CD4-positive, CD25-positive, alpha-beta regulatory T cell (primary cell): ENCODE results near the gene NBDY. TPM values are rescaled to one million over a fixed set of nuclear protein-coding genes. Genes with fewer than 3 reads are reported as not detected.

ENCODE experiments used
- ATAC-seq, 2 donors: fragments of 150-1000 bp; cut with Tn5 transposase; one replicate each; pipeline ENCODE4 v1.10.0; 2021; ENCODE audit warnings: low read depth in 2 of 2, moderate number of reproducible peaks in 2 of 2, moderate library complexity in 1 of 2
- DNase-seq, 3 donors: peaks; one replicate each; pipeline versions ENCODE4 v3.0.0 to v3.0.0-alpha.2; 2012 to 2022; ENCODE audit warnings: mixed read lengths in 1 of 3
- H3K27ac ChIP-seq: one replicate; pipeline ENCODE4 v1.7.0; 2013; ENCODE audit warnings: mild to moderate bottlenecking, low read length; ENCODE audit not compliant: insufficient read depth, poor library complexity, severe bottlenecking
- H3K27me3 ChIP-seq: one replicate; pipeline ENCODE4 v1.7.0; 2013; ENCODE audit warnings: low read length; ENCODE audit not compliant: control insufficient read depth, insufficient read depth
- H3K36me3 ChIP-seq: one replicate; pipeline ENCODE4 v1.7.0; 2013; ENCODE audit warnings: mild to moderate bottlenecking, low read length, moderate library complexity; ENCODE audit not compliant: control insufficient read depth, insufficient read depth
- H3K4me1 ChIP-seq: 2 replicates; pipeline ENCODE4 v1.7.0; 2013; ENCODE audit warnings: mild to moderate bottlenecking, low read length; ENCODE audit not compliant: insufficient read depth, control insufficient read depth, poor library complexity, severe bottlenecking
- H3K4me3 ChIP-seq: one replicate; pipeline ENCODE4 v1.7.0; 2013; ENCODE audit warnings: low read depth, mild to moderate bottlenecking, low read length, moderate library complexity
- H3K9me3 ChIP-seq, 2 experiments: 1 replicate in 1 of 2; 2 replicates in 1 of 2; pipeline ENCODE4 v1.7.0; 2013; ENCODE audit warnings: low read length in 2 of 2, mild to moderate bottlenecking in 1 of 2, moderate library complexity in 1 of 2; ENCODE audit not compliant: control insufficient read depth in 2 of 2
- H3K27ac Mint-ChIP-seq, 3 donors: one replicate each; pipeline ENCODE4 v1.8.0; 2020 to 2022; ENCODE audit warnings: mild to moderate bottlenecking in 3 of 3, mixed read lengths in 3 of 3, moderate library complexity in 2 of 3
- H3K27me3 Mint-ChIP-seq: one replicate; pipeline ENCODE4 v1.8.0; 2022; ENCODE audit warnings: mild to moderate bottlenecking, mixed read lengths
- H3K36me3 Mint-ChIP-seq: one replicate; pipeline ENCODE4 v1.8.0; 2020; ENCODE audit warnings: mixed read lengths
- H3K4me1 Mint-ChIP-seq, 4 donors: one replicate each; pipeline ENCODE4 v1.8.0; 2020 to 2022; ENCODE audit warnings: mixed read lengths in 4 of 4, mild to moderate bottlenecking in 1 of 4
- H3K4me3 Mint-ChIP-seq, 4 donors: one replicate each; pipeline ENCODE4 v1.8.0; 2020 to 2022; ENCODE audit warnings: mild to moderate bottlenecking in 4 of 4, mixed read lengths in 4 of 4, moderate library complexity in 3 of 4
- H3K9me3 Mint-ChIP-seq, 7 donors: one replicate each; pipeline ENCODE4 v1.8.0; 2020 to 2022; ENCODE audit warnings: mixed read lengths in 7 of 7, mild to moderate bottlenecking in 3 of 7, moderate library complexity in 2 of 7
- polyA plus RNA-seq, 4 donors: library from polyadenylated mRNA; unstranded; fragments of 300-500 nt; fragmentation: Illumina TruSeq; gene quantifications; one replicate each; pipeline ENCODE4 v1.2.3, GENCODE V29; 2021
- total RNA-seq: library from RNA; stranded (reverse); gene quantifications from one replicate; pipeline ENCODE4 v1.2.3, GENCODE V29; 2022

The NBDY gene
- total and polyA plus RNA-seq, 5 donors from 2014 or later: 29.0 to 61.5 (median 52.6) TPM

DNA sequence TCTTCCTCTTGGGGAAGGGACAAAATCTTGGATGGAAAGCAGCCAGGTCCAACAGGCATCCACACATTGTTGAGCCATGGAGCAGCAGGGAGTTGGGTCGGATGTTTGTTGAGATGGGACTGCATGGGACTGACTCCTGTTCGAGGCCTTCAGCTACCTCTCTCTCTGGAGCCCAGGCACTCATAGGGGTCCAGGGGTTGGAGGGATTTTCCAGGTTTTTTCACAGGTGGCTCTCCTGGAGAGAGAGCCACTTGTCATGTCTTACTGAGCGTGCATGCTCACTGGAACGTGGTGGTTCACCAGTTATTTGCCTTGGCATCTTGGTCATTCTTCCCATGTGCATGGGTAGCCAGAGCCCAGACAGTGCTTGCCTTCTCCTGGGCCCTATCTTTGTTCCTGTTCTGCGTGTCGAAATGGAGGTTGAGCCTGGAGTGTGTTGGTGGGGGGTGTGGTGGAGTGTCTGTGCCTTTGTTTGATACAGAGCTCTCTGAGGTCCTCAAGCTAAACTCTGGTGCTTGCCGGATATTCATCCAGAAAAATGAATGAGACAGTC lies 60.6 kb downstream of the NBDY start:
- no peaks in the 10 kb centered on the region for H3K27me3 Mint-ChIP-seq
- no peak overlapping the region for H3K27ac Mint-ChIP-seq
- peaks cover 0 to 25% (median 8%) of the 10 kb centered on the region in 4 donors for H3K4me1 Mint-ChIP-seq
- H3K27me3 ChIP-seq: no peaks in the 10 kb centered on the region
- no peaks in the 10 kb centered on the region for H3K9me3 ChIP-seq
- H3K36me3 Mint-ChIP-seq: peaks cover 13% of the 10 kb centered on the region
- H3K4me3 Mint-ChIP-seq: no peak overlapping the region
- H3K9me3 Mint-ChIP-seq: no peaks in the 10 kb centered on the region
- ATAC-seq (no peak), DNase-seq (no peak)
- no peaks in the 10 kb centered on the region for H3K4me1 ChIP-seq
- no peak overlapping the region for H3K27ac ChIP-seq
- peaks cover 6% of the 10 kb centered on the region for H3K36me3 ChIP-seq
- H3K4me3 ChIP-seq: no peak overlapping the region

DNA sequence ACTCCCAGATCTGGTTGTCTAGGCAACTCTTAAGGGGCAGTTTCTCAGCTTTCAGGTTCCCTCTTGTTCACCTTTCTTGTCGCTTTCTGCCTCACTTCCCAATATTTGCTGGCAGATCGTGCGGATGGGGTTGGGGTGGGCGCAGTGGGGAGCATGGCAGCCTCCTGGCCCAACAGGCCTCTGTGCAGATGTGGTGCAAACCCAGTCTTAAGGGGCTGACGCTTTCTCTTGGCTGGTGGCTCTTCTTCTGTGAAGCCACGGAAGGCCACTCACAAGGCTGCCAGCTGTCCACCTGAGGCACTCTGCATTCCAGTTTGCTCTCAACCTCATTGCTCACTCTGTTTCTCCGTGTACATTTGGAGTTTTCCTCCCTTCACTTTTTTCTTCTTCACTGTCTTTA lies 61.7 kb downstream of the NBDY start:
- Histone ChIP-seq H3K4me3 (no peak overlapping the region), H3K27me3 (no peaks in the 10 kb centered on the region), H3K36me3 (peaks cover 6% of the 10 kb centered on the region), H3K9me3 (no peaks in the 10 kb centered on the region), H3K27ac (no peak overlapping the region), H3K4me1 (no peaks in the 10 kb centered on the region)
- no peak overlapping the region for H3K4me3 Mint-ChIP-seq
- DNase-seq (no peak), ATAC-seq (no peak)
- H3K36me3 Mint-ChIP-seq: peaks cover 13% of the 10 kb centered on the region
- peaks cover 0 to 27% (median 8%) of the 10 kb centered on the region in 4 donors for H3K4me1 Mint-ChIP-seq
- no peaks in the 10 kb centered on the region for H3K27me3 Mint-ChIP-seq
- H3K27ac Mint-ChIP-seq: peak overlapping the region in 1 of 3 donors; percentile 58
- no peaks in the 10 kb centered on the region for H3K9me3 Mint-ChIP-seq

- no peaks in the 10 kb centered on the region for H3K9me3 Mint-ChIP-seq
Measured at GRCh38 chrX:56791456-56791855, 62.4 kb downstream of the NBDY start.

DNA sequence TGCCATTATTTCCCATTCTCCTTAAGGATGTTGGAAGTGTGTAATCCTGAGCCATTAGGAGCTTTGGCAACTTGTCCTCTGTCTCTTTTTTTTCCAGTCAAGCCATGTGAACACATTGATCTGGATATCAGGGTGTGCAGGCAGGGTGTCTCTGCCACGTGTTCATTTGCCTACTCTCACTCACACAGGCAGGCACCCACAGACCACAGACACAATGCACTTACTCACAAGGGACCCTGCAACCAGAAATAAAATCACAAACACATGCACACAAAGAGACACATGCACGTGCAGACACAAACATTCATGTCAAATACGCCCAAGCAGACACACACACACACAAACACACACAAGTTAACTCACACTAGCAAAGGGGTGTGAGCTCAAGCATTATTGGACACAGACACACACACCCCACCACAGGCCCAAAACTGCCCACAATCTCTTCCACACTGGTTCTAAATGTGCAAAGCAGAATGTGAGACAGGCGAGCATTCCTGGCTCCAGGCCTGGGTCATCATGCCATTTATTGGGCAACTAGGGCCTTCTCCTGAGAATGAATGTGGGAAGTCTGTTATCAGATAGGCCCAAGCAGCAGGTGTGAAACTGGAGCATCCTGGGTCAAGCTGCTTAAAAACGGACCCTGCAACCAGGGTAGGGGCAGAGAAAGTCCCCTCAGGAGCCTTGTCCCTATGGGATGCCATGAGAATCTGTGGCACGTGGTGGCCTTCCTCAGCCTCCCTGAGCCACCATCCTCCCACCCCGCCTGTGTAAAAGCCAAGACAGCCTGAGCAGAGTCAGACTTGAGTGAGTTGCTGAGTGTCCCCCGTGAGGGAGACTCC lies 63.4 kb downstream of the NBDY start:
- Histone ChIP-seq H3K4me1 (no peaks in the 10 kb centered on the region), H3K36me3 (peaks cover 2% of the 10 kb centered on the region), H3K4me3 (no peak overlapping the region), H3K9me3 (no peaks in the 10 kb centered on the region), H3K27me3 (no peaks in the 10 kb centered on the region), H3K27ac (no peak overlapping the region)
- H3K4me3 Mint-ChIP-seq: no peak overlapping the region
- H3K27me3 Mint-ChIP-seq: no peaks in the 10 kb centered on the region
- no peak for ATAC-seq
- H3K4me1 Mint-ChIP-seq: peaks cover 5 to 36% (median 8%) of the 10 kb centered on the region in 4 donors
- peak overlapping the region; percentile 3 to 83 (median 55) for H3K27ac Mint-ChIP-seq
- no peak for DNase-seq
- no peaks in the 10 kb centered on the region for H3K9me3 Mint-ChIP-seq
- peaks cover 8% of the 10 kb centered on the region for H3K36me3 Mint-ChIP-seq

More at GRCh38 chrX:56791456-56791855, 62.4 kb downstream of the NBDY start:
- Mint-ChIP-seq H3K36me3 (peaks cover 13% of the 10 kb centered on the region), H3K4me3 (no peak overlapping the region), H3K27ac (peak overlapping the region; percentile 72 to 88 (median 83)), H3K4me1 (peaks cover 0 to 33% (median 8%) of the 10 kb centered on the region in 4 donors), H3K27me3 (no peaks in the 10 kb centered on the region)
- Histone ChIP-seq H3K9me3 (no peaks in the 10 kb centered on the region), H3K4me3 (no peak overlapping the region), H3K27ac (no peak overlapping the region), H3K27me3 (no peaks in the 10 kb centered on the region), H3K4me1 (no peaks in the 10 kb centered on the region), H3K36me3 (peaks cover 6% of the 10 kb centered on the region)
- no peak for DNase-seq
- no peak for ATAC-seq

- Mint-ChIP-seq H3K4me1 (peaks cover 10 to 41% (median 13%) of the 10 kb centered on the region in 4 donors), H3K9me3 (no peaks in the 10 kb centered on the region), H3K27me3 (no peaks in the 10 kb centered on the region), H3K4me3 (no peak overlapping the region), H3K36me3 (peaks cover 8% of the 10 kb centered on the region), H3K27ac (peak overlapping the region in 1 of 3 donors; percentile 83)
- DNase-seq (no peak), ATAC-seq (no peak)
- Histone ChIP-seq H3K4me3 (no peak overlapping the region), H3K27me3 (no peaks in the 10 kb centered on the region), H3K27ac (no peak overlapping the region), H3K9me3 (no peaks in the 10 kb centered on the region), H3K4me1 (no peaks in the 10 kb centered on the region), H3K36me3 (no peaks in the 10 kb centered on the region)
Measured at GRCh38 chrX:56793112-56793430, 64.0 kb downstream of the NBDY start.

DNA sequence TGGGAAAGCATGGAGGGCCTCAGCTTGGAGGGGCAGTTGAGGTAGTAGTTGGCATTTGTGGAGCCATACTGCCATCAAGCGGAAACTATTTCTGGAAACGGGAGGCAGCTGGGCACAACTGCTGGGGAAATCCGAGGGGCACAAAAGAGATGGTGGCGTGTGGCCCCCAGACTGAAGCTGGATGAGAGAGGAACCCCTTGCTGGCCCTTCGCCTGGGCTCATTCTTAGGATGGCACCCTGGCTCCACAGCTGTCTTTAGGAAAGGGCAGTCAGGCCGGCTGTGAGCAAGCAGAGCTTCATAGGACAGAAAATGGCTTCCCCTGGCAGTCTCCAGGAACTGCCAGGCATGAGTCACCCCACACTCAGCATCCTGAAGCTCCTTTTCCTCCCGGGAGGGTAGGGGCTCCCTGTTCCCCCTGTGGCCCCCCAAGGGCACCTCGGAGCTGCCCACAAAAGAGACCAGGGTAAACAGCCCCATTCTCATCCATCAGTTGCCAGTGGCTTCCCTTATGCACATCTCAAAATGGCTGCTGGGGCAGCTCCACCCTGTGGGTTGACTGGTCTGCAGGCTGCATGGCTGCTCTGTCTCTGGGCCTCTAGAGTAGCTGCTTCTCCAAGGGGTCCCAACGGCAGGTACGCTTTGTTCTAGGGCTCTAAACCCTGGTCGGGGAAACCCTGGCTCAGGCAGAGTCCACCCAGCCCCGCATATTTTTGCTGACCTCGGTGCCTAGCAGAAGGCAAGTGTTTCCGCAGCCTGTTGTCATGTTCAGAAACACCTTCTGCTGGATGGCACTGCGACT lies 64.7 kb downstream of the NBDY start:
- H3K27me3 ChIP-seq: no peaks in the 10 kb centered on the region
- DNase-seq (no peak), ATAC-seq (no peak)
- no peaks in the 10 kb centered on the region for H3K27me3 Mint-ChIP-seq
- H3K4me1 Mint-ChIP-seq: peaks cover 9 to 44% (median 12%) of the 10 kb centered on the region in 4 donors
- no peak overlapping the region for H3K4me3 ChIP-seq
- peaks cover 8% of the 10 kb centered on the region for H3K36me3 Mint-ChIP-seq
- H3K9me3 ChIP-seq: no peaks in the 10 kb centered on the region
- H3K4me3 Mint-ChIP-seq: no peak overlapping the region
- no peaks in the 10 kb centered on the region for H3K4me1 ChIP-seq
- no peaks in the 10 kb centered on the region for H3K36me3 ChIP-seq
- peak overlapping the region in 2 of 3 donors; percentile 44 to 83 for H3K27ac Mint-ChIP-seq
- no peaks in the 10 kb centered on the region for H3K9me3 Mint-ChIP-seq
- no peak overlapping the region for H3K27ac ChIP-seq

GRCh38 chrX:56794404-56795230 lies 65.6 kb downstream of the NBDY start:
- Histone ChIP-seq H3K27me3 (no peaks in the 10 kb centered on the region), H3K36me3 (no peaks in the 10 kb centered on the region), H3K27ac (no peak overlapping the region), H3K9me3 (no peaks in the 10 kb centered on the region), H3K4me1 (peaks cover 3% of the 10 kb centered on the region), H3K4me3 (no peak overlapping the region)
- Mint-ChIP-seq H3K4me3 (no peak overlapping the region), H3K4me1 (peaks cover 5 to 48% (median 13%) of the 10 kb centered on the region in 4 donors), H3K9me3 (no peaks in the 10 kb centered on the region), H3K36me3 (peaks cover 8% of the 10 kb centered on the region), H3K27me3 (no peaks in the 10 kb centered on the region), H3K27ac (peak overlapping the region in 2 of 3 donors; percentile 44 to 67)
- DNase-seq (no peak), ATAC-seq (no peak)
